ENCODE measurements around the gene MTHFSD.

Gene MTHFSD

DNA sequence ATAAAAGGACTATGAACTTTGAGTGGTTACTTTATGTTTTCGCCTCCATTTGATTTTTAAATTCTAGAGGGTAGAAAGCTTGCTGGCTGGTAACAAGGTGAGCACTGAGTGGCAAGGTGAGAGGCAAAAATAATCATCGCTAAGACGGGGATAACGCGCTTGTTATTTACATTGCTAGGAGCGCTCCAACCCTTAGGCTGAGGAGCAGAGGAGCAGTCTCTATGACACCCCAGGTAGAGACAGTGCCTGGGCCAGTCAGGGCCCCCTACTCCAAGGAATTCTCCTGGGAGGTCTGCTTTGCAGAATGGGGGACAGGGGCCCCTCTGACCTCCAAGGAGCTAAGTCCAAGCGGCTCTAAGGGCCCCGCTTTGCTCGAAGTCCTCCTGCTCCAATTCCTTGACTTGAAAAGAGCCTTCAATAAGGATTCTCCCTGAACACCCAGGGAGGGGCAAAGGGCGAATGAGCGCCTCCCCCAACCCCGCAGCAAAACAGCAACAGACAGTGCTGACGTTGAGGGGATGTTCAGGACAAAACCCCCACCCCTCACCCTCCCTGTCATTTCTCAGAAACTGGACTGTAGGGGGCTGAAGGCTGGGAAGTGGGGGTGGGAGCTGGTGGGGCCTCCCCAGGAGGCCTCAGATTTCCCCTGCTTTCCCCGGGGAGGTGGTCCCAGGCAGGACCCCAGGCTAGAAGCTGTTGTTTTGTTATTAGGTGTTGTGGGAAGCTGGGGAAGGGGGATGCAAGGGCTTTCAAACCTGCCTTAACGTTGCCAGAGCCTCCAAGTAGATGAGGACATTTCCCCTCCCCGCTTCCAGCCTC lies 54.9 kb downstream of the MTHFSD start:
- DNase-seq, result no peak

DNA sequence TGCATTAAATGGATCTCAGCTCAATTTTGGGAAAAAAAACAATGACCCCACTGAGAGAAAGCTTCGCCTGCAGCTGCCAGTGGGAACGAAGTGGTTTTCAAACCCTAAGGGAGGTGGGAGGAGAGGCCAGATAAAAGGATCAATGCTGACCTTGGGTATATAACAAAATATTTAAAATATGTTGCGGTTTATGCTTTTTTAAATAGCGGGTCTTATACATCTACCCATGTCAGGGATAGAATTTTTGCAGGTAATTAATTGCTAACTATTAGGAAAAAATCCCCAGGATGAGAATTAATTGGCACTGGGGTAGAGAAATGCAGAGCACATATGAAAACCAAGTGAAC lies 55.6 kb downstream of the MTHFSD start:
- no peak for DNase-seq

DNA sequence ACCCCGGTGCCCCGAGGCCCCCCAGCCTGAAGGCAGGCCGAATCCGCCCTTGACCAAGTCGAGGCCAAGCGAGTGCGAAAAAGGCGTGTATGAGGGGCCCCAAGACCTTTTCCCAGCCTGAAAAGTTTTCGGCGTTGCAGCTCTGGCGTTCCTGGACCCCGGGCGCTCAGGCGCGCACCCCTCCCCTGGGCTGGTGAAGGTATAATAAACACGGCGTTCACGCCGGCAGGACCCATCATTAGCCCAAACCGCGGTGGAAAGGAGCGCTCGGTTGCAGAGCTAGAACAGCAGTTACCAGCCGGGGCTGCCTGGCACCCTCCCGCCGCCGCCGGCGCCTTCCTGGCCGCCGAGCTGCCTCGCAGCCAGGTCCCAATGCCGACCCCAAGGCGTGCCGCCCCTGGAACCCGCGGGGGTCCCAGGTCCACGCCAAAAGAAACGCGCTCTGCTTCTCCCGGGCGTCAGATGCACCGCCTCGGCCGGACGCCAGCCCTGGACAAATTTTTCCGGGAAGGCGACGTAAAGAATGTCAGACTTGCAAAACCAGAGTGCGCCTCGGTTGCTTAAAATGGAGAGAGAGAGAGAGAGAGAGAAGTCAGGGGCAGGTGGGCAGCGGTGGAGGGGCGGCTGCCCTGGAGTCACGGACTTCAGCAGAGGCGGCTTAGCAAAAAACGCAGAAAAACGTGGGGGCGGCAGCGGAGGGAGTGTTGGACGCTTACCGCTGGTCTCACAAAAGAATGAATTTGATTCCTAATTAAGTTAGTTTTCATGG lies 56.2 kb downstream of the MTHFSD start:
- no peak for DNase-seq

DNA sequence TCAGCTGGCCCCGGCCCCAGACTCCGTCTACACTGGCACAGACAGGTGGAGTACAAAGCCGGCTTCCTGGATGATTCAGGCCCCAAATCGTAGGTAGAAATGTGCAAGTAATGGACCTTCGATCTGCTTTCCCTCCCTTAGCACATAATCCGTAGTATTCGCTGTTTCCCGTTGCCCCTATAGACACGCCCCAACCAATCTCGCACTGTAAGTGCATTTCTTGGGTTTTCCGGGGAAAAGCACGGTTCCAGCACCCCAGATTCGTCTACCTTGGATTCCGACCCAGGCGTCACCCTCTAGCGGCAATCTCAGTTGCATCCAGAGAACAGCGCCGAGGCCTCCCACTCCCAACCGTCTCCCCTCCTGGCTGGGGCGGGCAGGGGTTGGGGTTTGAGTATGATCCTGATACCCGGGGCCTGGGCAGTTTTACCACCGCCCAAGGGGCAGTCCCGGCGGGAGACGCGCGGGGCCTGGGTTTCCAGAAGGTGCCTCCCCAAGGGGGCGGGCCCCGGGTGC lies 56.8 kb downstream of the MTHFSD start:
- no peak for DNase-seq

DNA sequence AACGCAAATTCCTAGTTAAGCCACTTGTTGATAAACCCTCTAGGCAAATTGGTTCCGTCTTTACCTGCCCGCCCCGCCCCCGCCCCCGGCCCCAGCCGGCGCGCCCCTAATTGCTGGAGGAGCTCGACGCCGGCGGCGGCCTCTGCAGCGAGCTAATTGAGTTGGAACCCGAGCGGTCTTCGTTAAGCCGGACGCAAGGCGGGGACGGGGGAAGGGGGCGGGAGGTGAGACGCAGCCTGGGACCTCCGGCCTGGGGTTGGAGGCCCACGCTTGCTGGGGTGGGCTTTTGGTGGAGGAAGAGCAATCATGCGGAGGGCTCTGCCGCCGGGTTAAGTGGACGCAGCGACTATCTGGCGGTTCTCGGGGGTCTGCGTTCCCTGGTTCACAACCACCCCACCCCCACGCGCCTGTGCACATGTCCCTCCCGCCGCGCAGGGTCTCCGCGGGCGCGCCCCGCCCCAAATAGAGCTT lies 57.4 kb downstream of the MTHFSD start:
- no peak for DNase-seq

DNA sequence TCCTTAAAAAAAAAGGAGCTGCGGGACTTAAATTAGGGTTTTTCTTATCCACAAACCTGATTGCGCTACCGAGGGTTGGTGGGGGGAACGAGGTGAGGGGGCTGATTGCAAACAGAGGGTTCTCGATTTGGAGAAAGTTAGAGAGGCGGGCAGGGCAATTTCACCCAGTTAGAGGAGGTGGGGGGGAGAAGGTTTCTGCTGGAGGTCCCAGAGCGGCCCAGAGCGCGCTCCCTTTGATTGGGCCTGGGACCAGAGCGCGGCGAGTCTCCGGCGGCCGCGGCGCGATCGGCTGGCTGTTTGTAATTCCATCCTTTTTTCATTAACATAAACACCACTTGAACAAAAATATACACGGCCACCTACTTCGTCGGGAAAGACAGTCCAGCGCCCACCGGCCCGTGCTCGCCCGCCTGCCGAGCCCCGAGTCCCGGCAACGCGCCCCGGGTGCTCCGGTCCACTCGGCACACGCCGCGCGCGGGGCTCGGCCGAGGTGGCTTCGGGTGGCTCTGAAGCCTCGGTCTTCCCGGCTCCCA lies 58.0 kb downstream of the MTHFSD start:
- DNase-seq, result no peak

DNA sequence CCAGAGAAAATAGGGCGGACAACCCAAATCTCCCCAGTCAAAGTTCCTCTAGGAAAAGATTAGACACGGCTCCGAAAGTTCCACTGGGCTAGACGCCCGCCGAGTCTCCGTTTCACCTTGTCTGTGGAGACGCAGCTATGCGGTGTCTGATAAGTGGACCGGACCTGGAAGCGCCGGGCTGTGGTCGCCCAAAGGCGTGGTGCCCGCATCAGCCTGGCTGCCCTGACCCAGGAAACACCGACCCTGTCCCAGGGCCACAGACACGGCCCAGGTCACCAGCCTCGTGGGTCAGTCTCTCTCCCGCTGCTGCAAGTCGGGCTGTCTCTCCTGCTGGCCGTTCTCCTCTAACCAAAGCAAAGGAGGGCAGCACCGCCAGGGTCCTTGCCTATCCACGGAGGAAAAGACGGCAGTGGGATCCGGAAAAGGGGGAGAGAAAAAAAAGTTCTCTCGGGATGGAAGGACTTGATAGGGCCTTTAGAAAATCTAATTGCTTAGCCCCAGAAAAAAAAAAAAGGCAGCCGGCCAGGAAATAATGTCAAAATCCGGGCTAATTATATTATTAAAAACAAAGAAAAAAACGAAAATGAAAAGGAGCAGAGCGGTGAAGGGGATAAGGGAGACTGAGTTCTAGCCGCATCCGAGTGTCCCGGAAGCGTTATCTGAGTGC lies 58.6 kb downstream of the MTHFSD start:
- no peak for DNase-seq

DNA sequence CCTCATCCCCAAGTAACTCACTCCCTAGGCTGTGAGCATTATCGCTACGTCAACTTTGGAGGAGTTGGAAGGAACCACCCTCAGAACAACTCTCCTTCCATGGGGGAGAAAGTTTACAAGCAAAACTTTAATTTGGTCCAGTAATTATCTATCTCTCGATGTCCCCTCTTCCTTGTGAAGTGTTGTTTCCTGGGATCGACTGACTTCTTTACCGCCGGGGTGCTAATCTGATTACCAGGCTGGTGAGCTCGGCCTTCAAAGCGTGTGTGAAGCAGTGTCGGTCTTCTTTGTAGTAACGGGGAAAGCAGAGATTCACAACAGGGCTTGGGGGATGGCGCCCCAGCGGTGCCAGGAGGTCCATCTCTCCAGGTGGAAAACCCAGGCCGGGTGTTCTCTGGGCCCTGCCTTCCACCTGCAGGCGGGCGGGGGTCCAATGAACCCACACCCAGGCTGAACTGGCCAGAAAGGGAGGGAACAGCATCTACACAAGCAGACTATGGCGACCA lies 59.2 kb downstream of the MTHFSD start:
- DNase-seq, result no peak

DNA sequence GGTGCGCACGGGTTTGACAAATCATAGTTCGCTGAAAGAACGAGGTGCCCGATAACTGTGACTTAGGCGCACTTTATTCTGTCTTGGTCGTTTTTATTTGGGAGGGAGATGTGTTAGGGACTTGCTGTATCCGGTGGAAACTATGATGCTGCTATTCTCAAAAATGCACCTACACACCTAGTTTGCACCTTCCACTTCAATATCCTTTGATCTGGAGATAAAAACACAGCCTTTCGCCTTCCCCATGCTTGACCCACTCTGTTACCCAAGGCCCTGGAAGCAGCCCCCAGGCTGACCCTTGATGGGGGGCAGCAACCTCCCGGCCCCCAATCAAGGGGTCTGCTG lies 59.7 kb downstream of the MTHFSD start:
- DNase-seq, result no peak

DNA sequence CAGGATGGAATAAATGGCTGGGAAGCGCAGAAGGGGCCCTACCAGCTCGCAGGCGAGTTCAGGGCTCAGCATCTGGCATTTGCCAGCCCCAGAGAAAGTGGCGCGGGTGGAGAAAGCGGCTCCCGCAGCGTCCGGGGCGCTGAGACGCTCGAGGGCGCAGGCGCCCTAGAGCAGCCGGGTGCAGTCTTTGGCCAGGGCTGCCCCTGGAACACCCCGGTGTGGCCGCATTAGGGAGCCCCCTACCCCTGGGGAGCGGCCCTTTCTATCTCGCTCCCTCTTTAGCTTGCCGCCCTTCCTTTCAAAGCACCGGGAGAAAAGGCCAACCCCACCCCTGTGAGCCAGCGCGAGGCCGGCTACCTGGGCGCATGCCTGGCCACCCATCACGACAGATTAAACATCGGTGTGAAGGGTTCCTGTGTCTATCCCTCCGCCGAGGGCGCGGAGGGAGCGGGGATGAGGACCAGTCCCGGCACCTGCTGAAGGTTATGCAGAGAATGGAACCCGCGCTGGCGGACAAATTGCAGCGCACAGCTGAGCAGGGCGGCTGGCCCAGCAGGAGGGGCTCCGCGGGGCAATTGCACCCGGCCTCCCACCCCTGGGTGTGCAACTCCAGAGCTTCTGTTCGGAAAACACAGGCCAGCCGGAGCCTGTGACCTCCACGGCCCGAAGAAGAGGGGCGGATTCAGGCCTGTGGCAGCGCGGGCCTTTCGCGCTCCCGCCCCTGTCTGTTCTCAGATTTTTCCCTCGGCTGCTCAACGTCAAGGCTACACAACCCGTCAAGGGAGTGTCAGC lies 60.3 kb downstream of the MTHFSD start:
- no peak for DNase-seq

DNA sequence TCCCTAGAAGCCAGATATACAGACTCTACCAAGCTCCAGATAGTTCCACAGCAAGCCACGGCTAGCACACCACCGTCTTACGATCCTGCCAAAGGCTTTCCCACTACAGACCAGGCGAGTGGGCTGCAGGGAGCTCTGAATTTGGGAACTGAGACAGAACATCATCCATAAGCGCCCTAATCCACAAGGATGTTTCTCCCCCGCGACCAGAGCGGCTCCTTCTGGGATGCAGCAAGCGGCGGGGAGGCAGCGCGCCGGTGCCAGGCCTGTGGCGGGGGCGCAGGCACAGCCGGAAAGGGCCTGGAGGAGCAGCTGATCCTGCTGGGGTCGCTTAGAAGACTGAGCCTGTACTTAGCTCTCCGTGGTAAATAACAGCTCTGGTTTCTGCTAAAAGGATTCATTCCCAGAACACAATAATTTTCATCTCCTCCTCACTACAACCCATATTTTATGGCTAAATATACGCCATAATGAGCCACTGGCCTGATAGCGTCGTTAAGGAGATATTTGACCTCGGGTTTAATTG lies 60.9 kb downstream of the MTHFSD start:
- no peak for DNase-seq

DNA sequence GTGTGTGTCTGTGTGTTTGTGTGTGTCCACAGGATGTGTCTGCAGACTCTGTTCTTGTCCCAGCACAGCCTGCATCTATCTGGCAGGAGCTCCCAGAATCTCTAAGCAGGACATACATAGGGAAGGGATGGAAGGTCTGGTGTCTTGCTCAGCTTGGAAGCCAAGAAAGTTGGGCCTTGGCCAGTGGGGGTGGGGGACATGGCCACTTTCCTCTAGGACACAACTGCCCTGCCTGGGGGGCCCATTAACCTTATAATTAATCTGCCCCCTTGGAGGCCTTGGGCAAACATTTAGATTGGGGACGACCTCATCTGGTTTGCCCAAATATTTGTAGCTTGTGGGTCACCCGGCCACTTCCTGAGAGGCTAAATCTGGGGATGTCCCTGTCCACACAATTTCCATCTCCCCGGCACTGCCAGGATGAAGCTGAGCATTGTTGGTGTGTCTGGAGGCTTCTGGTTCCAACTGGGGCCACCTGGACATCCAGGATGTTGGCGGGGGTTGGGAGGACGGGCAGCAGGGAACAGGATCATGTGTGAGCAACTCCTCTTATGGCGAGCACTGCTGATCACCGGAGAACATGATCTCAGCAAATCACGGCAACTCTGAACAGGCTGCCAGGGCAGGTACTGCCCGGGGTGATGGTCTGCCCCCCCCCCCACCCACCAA lies 61.9 kb downstream of the MTHFSD start:
- no peak for DNase-seq

DNA sequence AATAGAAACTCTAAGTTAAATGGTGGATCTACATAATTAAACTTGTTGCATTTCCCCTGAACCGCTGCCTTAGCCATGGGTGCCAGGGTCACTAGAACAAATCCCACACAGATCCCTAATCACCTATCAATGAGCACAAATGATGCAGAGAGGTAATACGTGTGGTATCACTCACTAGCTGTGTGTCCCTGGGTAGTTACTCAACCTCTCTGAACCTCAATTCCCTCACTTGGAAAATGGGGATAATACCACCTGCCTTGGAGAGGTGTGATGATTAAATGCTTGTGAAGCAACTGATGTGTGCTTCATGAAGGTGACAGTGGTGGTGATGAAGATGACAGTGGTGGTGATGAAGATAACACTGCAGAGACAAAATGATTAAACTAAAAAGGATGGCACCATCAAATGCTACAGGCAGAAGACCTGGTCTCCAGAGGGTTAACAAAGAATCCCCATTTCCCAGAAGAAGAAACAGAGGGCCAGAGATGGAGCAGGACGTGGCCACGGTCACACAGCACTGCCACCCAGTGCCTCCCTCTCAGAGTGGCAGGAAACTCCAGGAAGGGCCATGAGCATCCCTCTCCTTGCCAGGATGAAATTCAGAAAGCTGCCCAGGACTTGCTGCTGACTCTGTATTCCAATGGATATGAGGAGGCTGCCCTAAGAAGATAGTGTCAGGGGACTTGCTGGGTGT lies 62.6 kb downstream of the MTHFSD start:
- no peak for DNase-seq

DNA sequence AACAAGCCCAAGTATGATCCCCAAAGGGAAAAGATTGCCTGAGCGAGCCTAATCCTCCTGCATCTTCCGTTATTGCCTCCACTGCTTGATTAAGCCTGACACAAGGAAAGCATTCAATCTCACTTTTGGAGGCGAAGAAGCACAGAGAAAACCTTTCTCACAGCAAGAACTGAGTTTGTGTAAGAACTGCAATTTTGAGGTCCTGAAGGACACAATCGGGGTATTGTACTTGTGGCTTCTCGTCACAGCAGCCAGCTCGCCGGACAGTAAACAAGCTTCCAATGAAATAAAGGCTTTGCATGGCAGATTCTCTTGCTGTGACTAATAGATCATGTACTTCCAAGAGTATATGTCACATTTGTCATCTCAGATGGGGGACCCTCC lies 63.4 kb downstream of the MTHFSD start:
- DNase-seq, result no peak

DNA sequence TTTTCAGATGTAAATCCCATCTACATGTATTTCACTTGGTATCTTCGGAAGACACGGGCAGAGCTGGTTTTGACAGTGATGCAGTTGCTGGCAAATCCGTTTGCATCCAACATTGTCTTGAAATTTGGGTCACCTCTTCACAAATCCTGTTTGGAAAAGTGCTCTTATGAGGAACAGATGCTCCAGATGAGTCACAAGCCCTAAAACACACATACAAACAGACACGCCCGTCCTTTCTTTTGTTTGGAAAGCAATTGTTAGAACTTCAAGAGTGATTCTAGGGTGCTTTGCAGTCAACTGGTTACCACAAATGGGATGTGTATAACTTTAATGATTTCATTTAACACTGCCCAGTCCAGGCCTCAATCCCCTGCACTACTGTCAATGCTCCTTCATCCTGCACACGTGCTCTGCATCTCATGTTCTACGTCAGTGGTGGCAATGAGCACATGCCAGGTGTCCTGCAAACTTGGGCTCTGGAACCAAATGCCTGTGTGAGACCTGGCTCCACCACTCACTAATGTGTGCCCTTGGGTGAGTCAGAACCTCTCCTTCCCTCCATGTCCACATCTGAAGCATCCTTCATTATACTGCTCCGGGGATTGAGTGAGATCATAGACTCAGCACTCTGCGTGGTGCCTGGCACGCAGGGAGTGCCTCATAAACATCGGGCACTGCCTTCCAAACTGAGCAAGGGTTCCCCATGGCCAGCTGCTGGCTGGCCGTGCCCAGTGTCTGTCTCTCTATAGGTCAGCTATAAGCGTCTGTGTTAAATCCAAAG lies 64.0 kb downstream of the MTHFSD start:
- DNase-seq, result no peak

DNA sequence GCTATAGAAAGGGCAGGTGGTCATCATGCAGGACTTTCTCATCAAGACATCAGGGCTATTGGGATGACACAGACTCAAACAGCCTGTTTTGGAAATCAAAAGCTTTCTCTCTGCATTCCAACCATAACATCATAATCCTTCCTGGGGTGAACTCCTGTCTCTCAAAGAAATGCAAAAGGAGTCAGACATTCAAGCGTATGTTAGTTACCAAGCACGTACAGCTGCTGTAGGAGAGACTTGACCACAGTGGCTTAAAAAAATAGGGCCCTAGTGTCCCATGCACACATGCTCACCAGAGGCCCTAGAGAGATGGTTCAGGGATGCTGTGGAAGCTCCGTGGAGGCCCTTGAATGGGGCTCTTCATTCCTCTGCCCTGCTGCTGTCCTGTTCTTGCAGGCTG lies 69.3 kb downstream of the MTHFSD start:
- no peak for DNase-seq

DNA sequence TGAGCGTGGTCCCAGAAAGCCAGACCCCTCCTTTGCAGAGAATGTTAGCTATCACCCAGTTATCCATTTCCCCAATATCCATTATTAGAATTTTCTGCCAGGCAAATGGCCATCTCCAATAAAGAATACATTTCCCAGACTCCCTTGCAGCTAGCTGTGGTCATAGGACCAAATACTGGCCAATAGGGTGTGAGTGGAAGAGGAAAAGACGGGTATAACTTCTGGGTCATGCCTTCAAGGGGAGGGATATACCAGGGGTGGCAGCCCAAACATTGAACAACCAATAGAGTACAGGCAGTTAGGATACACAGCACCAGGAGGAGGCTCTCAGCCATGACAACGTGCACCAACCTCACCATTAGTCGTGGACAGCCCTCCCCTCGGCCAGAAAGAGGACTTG lies 70.8 kb downstream of the MTHFSD start:
- DNase-seq, result no peak

DNA sequence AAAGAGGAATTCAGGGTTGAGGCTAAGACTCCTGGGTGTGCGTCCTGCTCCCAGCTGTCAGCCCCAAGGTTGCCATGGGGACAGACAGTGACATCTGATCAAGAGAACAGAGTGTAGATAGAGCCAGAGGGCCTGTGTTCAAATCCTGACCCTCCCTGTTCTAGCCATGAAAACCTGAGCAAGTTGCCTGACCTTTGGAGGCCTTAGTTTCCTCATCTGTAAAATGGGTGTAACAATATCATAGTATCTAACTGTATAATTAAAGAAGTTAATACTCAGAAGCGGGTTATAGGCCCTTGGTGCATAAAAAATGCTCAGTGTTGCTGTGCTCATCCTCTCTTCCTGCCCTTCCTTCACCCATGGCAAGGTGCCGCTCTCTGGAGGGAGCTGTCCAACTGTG lies 73.4 kb downstream of the MTHFSD start:
- no peak for DNase-seq

DNA sequence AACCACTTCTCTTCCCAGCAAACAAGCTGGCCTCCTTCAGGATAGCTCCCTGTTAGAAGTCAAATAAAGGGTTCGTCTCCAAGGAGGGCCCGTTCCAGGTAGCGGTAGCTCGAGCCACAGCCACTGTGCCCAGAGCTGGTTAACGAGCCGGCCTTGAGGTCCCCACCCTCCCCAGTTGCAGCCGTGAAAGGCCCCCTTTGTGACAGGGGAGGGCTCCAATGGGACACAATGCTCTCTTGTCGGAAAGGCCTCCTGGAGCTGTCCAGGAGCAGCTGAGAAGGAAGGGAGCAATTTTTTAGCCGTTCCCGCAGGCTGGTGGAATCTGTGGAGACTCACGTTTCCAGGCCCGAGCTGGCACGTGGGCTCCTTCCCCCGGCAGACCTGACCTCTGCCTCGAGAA lies 74.6 kb downstream of the MTHFSD start:
- DNase-seq, result no peak
